ENCODE data around the gene CNTRL. TPM values are rescaled to one million over a fixed set of nuclear protein-coding genes. Genes with fewer than 3 reads are reported as not detected.

CNTRL gene
- polyA plus RNA-seq, 1 experiment: 8.3 TPM

- no peaks in the 10 kb centered on the region for H3K9me3 ChIP-seq (ENCODE audit: control insufficient read depth, insufficient read depth, low read length)
- ChIA-PET CTCF (interaction anchor here (0.8 kb wide), 1 partner anchor 35 kb away, joined by 4 read pairs; no protein-coding TSS in a partner anchor), POLR2A (no interaction called here)
- no peak overlapping the region for H3K27ac ChIP-seq (ENCODE audit: low read depth, low read length)
- no peak for DNase-seq (ENCODE audit: low read depth, low spot score)
- TF ChIP-seq CTCF (IDR thresholded peaks at IDR 0.05; ENCODE audit: low read depth, low read length): no peak
- no peak overlapping the region for H3K4me3 ChIP-seq (ENCODE audit: low read depth, low read length)
- H3K27me3 ChIP-seq (ENCODE audit: control insufficient read depth, insufficient read depth, low read length): no peaks in the 10 kb centered on the region
Observed at GRCh38 chr9:121187636-121188305, 113.0 kb downstream of the CNTRL start.

- CTCF ChIA-PET: interaction anchor here (0.7 to 1.4 kb wide), 3 partner anchors 13 to 143 kb away, joined by 3 to 4 read pairs (median 3); partner anchors contain the start of gene RAB14
- TF ChIP-seq CTCF (IDR thresholded peaks at IDR 0.05; ENCODE audit: low read depth, low read length): no peak
- H3K4me3 ChIP-seq (ENCODE audit: low read depth, low read length): no peak overlapping the region
- POLR2A ChIA-PET: no interaction called here
- no peaks in the 10 kb centered on the region for H3K9me3 ChIP-seq (ENCODE audit: control insufficient read depth, insufficient read depth, low read length)
- no peak for DNase-seq (ENCODE audit: low read depth, low spot score)
- no peak overlapping the region for H3K27ac ChIP-seq (ENCODE audit: low read depth, low read length)
- no peaks in the 10 kb centered on the region for H3K27me3 ChIP-seq (ENCODE audit: control insufficient read depth, insufficient read depth, low read length)
Observed at GRCh38 chr9:121189006-121189405, 114.3 kb downstream of the CNTRL start.

GRCh38 chr9:121189660-121190059 lies 114.9 kb downstream of the CNTRL start:
- no peak for TF ChIP-seq CTCF (IDR thresholded peaks at IDR 0.05; ENCODE audit: low read depth, low read length)
- no peak for DNase-seq (ENCODE audit: low read depth, low spot score)
- Histone ChIP-seq H3K9me3 (ENCODE audit: control insufficient read depth, insufficient read depth, low read length) (no peaks in the 10 kb centered on the region), H3K27me3 (ENCODE audit: control insufficient read depth, insufficient read depth, low read length) (no peaks in the 10 kb centered on the region), H3K4me3 (ENCODE audit: low read depth, low read length) (no peak overlapping the region), H3K27ac (ENCODE audit: low read depth, low read length) (no peak overlapping the region)
- POLR2A ChIA-PET: no interaction called here
- CTCF ChIA-PET: interaction anchor here (0.7 to 1.4 kb wide), 3 partner anchors 12 to 130 kb away, joined by 3 to 4 read pairs (median 3); partner anchors contain the start of gene RAB14

- no peaks in the 10 kb centered on the region for H3K9me3 ChIP-seq (ENCODE audit: control insufficient read depth, insufficient read depth, low read length)
- POLR2A ChIA-PET: no interaction called here
- DNase-seq (ENCODE audit: low read depth, low spot score): no peak
- CTCF ChIA-PET: no interaction called here
- H3K27ac ChIP-seq (ENCODE audit: low read depth, low read length): no peak overlapping the region
- TF ChIP-seq CTCF (IDR thresholded peaks at IDR 0.05; ENCODE audit: low read depth, low read length): no peak
- no peak overlapping the region for H3K4me3 ChIP-seq (ENCODE audit: low read depth, low read length)
- no peaks in the 10 kb centered on the region for H3K27me3 ChIP-seq (ENCODE audit: control insufficient read depth, insufficient read depth, low read length)
Observed at GRCh38 chr9:121191235-121191634, 116.5 kb downstream of the CNTRL start.

- CTCF ChIA-PET: interaction anchor here (1.1 kb wide), 1 partner anchor 9 kb away, joined by 5 read pairs; the partner anchor contains the start of gene RAB14
- Histone ChIP-seq H3K9me3 (ENCODE audit: control insufficient read depth, insufficient read depth, low read length) (no peaks in the 10 kb centered on the region), H3K27me3 (ENCODE audit: control insufficient read depth, insufficient read depth, low read length) (no peaks in the 10 kb centered on the region), H3K27ac (ENCODE audit: low read depth, low read length) (no peak overlapping the region), H3K4me3 (ENCODE audit: low read depth, low read length) (no peak overlapping the region)
- POLR2A ChIA-PET: no interaction called here
- DNase-seq (ENCODE audit: low read depth, low spot score): no peak
- TF ChIP-seq CTCF (IDR thresholded peaks at IDR 0.05; ENCODE audit: low read depth, low read length): no peak
Observed at GRCh38 chr9:121192518-121192917, 117.8 kb downstream of the CNTRL start.
